Gastroesophageal sphincter (tissue), 4 donors: ENCODE measurements around the gene ENO2. TPM values are rescaled to one million over a fixed set of nuclear protein-coding genes. Genes with fewer than 3 reads are reported as not detected.
"Not testable (repeated sequence)": the region's sequence is repeated elsewhere in the genome, so short reads cannot be mapped to it uniquely, and the experiment has no call there.

Experiments
- ATAC-seq: fragments of 150-250 bp; one replicate; pipeline ENCODE4 v1.9.1; 2016; ENCODE audit warnings: mild to moderate bottlenecking, moderate library complexity
- H3K27ac ChIP-seq, 4 donors: fragments of 200-600 bp; sonication (generic) in 3 of 4; 1 replicate in 3 of 4; 2 replicates in 1 of 4; pipeline ENCODE4 v1.5.1; 2016 to 2019
- H3K27me3 ChIP-seq: fragments of 200-600 bp; sonication (generic); one replicate; pipeline ENCODE4 v1.5.1; 2019
- H3K36me3 ChIP-seq, 2 donors: fragments of 200-600 bp; sonication (generic); one replicate each; pipeline ENCODE4 v1.5.1; 2019; ENCODE audit warnings: control low read depth in 1 of 2
- H3K4me1 ChIP-seq, 3 donors: fragments of 200-600 bp; sonication (generic); 1 replicate in 2 of 3; 2 replicates in 1 of 3; pipeline ENCODE4 v1.5.1; 2016 to 2019; ENCODE audit warnings: control low read depth in 2 of 3
- H3K4me3 ChIP-seq, 2 donors: fragments of 200-600 bp; sonication (generic); one replicate each; pipeline ENCODE4 v1.5.1; 2019; ENCODE audit warnings: mild to moderate bottlenecking in 1 of 2, moderate library complexity in 1 of 2
- H3K9me3 ChIP-seq, 3 donors: fragments of 200-600 bp; sonication (generic); one replicate each; pipeline ENCODE4 v1.5.1; 2017 to 2019; ENCODE audit warnings: control low read depth in 2 of 3
- CTCF ChIP-seq, 4 experiments: fragments of 200-600 bp in 2 of 4; fragments of 450-650 bp in 2 of 4; sonication (generic) in 1 of 4; IDR thresholded peaks; one replicate each; pipeline ENCODE4 v1.5.1; 2017 to 2019; ENCODE audit warnings: antibody characterized with exemption in 4 of 4, mild to moderate bottlenecking in 2 of 4, moderate library complexity in 2 of 4
- EP300 ChIP-seq: sonication (generic); formaldehyde crosslinking; IDR thresholded peaks from one replicate; pipeline ENCODE4 v1.6.1; 2017; ENCODE audit warnings: antibody characterized with exemption, mild to moderate bottlenecking
- POLR2A ChIP-seq, 2 donors: fragments of 450-650 bp; IDR thresholded peaks; one replicate each; pipeline ENCODE4 v1.6.1; 2017; ENCODE audit warnings: antibody characterized with exemption in 2 of 2, mild to moderate bottlenecking in 2 of 2, moderate library complexity in 1 of 2
- POLR2AphosphoS5 ChIP-seq: sonication (generic); formaldehyde crosslinking; IDR thresholded peaks from one replicate; pipeline ENCODE4 v1.6.1; 2017; ENCODE audit warnings: antibody characterized with exemption
- WGBS, 2 donors: methylation state at CpG; one replicate each; pipeline ENCODE4 v1.1.5; 2018; ENCODE audit warnings: low coverage in 1 of 2; 5-methylcytosine and 5-hydroxymethylcytosine counted together
- total RNA-seq, 4 donors: library from RNA; depleted of rRNA; stranded (reverse); fragments of >200 nt; gene quantifications; one replicate each; pipeline ENCODE4 v1.1.0, GENCODE V29; 2016

Gene ENO2
- total RNA-seq, 4 donors from 2014 or later: 31.2 to 68.2 (median 43.5) TPM

GRCh38 chr12:6872073-6873048 lies 42.0 kb upstream of the ENO2 start:
- H3K27me3 ChIP-seq: no peaks in the 10 kb centered on the region
- WGBS, 2 donors: 0% methylated on average over 8 to 14 of the region's 40 CpGs
- H3K4me1 ChIP-seq: peaks cover 0 to 63% (median 33%) of the 10 kb centered on the region in 3 donors
- peak overlapping the region; percentile 50 to 84 for H3K4me3 ChIP-seq
- no peaks in the 10 kb centered on the region for H3K9me3 ChIP-seq
- TF ChIP-seq CTCF (IDR thresholded peaks at IDR 0.05): peak in 3 of 4 experiments; percentile 88 to 96 (median 91)
- TF ChIP-seq EP300: no peak
- peak in 1 of 2 donors; percentile 18 for TF ChIP-seq POLR2A (IDR thresholded peaks at IDR 0.05)
- TF ChIP-seq POLR2AphosphoS5: peak; percentile 66
- peak; percentile 65 for ATAC-seq
- peak overlapping the region; percentile 41 to 94 (median 87) for H3K27ac ChIP-seq
- peaks cover 0 to 34% of the 10 kb centered on the region in 2 donors for H3K36me3 ChIP-seq

- WGBS, 2 donors: 0% methylated on average over 6 of the region's 66 CpGs; no CpG with 5 or more reads in 1 of the 2 donors
- H3K4me1 ChIP-seq: peaks cover 0 to 58% (median 30%) of the 10 kb centered on the region in 3 donors
- peak within 1 kb of the TSS; percentile 50 to 84 for H3K4me3 ChIP-seq
- peak within 1 kb of the TSS; percentile 41 to 94 (median 87) for H3K27ac ChIP-seq
- no peaks in the 10 kb centered on the region for H3K9me3 ChIP-seq
- H3K36me3 ChIP-seq: peaks cover 0 to 34% of the 10 kb centered on the region in 2 donors
- no peaks in the 10 kb centered on the region for H3K27me3 ChIP-seq
- peak; percentile 91 for ATAC-seq
- TF ChIP-seq POLR2AphosphoS5 (peak; percentile 54), POLR2A (IDR thresholded peaks at IDR 0.05) (peak; percentile 58 to 66), EP300 (no peak), CTCF (IDR thresholded peaks at IDR 0.05) (peak in 1 of 4 experiments; percentile 31)
These were observed 41.0 kb upstream of the ENO2 start, which contains the start of gene SPSB2 for GRCh38 chr12:6873094-6874014. Gene SPSB2, minus strand, starts transcription at chr12:6873303. Its CDS starts 402 bp downstream, at chr12:6872901.

DNA sequence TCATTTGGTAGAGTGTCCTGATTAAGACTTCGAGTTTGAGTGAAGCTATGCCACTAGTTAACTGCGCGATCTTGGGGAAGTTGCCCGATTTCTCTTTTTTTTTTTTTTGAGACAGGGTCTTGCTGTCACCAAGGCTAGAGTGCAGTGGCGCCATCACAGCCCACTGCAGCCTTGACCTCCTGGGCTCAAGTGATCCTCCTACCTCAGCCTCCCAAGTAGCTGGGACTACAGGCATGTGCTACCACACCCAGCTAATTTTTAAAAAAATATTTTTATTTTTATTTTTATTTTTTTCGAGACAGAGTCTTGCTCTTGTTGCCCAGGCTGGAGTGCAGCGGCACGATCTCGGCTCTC lies 40.4 kb upstream of the ENO2 start:
- Histone ChIP-seq H3K4me1 (peaks cover 0 to 52% (median 24%) of the 10 kb centered on the region in 3 donors), H3K27ac (peak overlapping the region; percentile 41 to 94 (median 87)), H3K36me3 (peaks cover 0 to 30% of the 10 kb centered on the region in 2 donors), H3K4me3 (peak overlapping the region; percentile 50 to 84)
- not testable (repeated sequence) for ATAC-seq, H3K27me3 ChIP-seq, H3K9me3 ChIP-seq
- whole genome bisulfite sequencing, 2 donors: 43 to 44% methylated on average over 8 to 9 of the region's 9 CpGs

GRCh38 chr12:6879824-6880223 lies 34.6 kb upstream of the ENO2 start:
- 73 to 93% methylated on average over 3 to 5 of the region's 11 CpGs for WGBS, 2 donors
- not testable (repeated sequence) for H3K9me3 ChIP-seq, ATAC-seq, H3K4me3 ChIP-seq, H3K4me1 ChIP-seq, H3K27ac ChIP-seq, H3K27me3 ChIP-seq
- peaks cover 0 to 32% of the 10 kb centered on the region in 2 donors for H3K36me3 ChIP-seq

- no peak overlapping the region for H3K27ac ChIP-seq
- TF ChIP-seq EP300 (no peak), POLR2A (IDR thresholded peaks at IDR 0.05) (no peak), POLR2AphosphoS5 (no peak), CTCF (IDR thresholded peaks at IDR 0.05) (no peak)
- H3K4me1 ChIP-seq: no peaks in the 10 kb centered on the region
- H3K4me3 ChIP-seq: no peak overlapping the region
- ATAC-seq: no peak
- no peaks in the 10 kb centered on the region for H3K27me3 ChIP-seq
- peaks cover 0 to 36% of the 10 kb centered on the region in 2 donors for H3K36me3 ChIP-seq
- 95% methylated on average over 5 of the region's 5 CpGs; no CpG with 5 or more reads in 1 of the 2 donors for WGBS, 2 donors
- no peaks in the 10 kb centered on the region for H3K9me3 ChIP-seq
These were observed 31.1 kb upstream of the ENO2 start for GRCh38 chr12:6883252-6883651.
